ENCODE results near the gene CD300LF. TPM values are rescaled to one million over a fixed set of nuclear protein-coding genes. Genes with fewer than 3 reads are reported as not detected.

CD300LF gene
- total and polyA plus RNA-seq, 10 donors: 13.1 to 45.8 (median 30.9) TPM

DNA sequence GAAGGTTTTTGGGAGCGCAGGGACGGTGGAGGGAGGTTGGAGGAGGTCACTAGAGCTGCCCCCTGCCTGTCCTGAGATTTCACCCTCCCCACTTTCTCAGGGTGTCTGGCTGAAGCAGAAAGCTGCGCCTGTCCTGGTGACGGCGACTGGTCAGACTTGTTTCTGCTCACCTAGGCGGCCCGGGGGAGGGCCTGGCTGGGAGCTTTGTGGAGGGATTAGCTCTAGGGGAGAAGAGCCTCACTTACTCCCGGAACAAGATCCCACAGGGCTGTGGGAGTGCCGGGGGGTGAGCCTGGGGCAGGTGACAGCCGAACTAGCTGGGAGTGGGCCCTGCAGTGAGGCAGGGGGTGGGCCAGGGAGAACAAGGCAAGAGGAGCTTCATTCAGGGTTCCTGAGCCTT is 47.2 kb upstream of the CD300LF start:
- Histone ChIP-seq H3K9me3 (no peaks in the 10 kb centered on the region), H3K4me3 (peak overlapping the region in 3 of 8 donors; percentile 8 to 56 (median 10)), H3K4me1 (peaks cover 41 to 98% (median 72%) of the 10 kb centered on the region in 6 donors), H3K27ac (peak overlapping the region in 4 of 8 donors; percentile 15 to 79 (median 72)), H3K27me3 (replicated peaks in 1 of 7) (no peaks in the 10 kb centered on the region), H3K36me3 (peaks cover 0 to 49% (median 18%) of the 10 kb centered on the region in 6 donors)
- TF ChIP-seq, protein P1, sequence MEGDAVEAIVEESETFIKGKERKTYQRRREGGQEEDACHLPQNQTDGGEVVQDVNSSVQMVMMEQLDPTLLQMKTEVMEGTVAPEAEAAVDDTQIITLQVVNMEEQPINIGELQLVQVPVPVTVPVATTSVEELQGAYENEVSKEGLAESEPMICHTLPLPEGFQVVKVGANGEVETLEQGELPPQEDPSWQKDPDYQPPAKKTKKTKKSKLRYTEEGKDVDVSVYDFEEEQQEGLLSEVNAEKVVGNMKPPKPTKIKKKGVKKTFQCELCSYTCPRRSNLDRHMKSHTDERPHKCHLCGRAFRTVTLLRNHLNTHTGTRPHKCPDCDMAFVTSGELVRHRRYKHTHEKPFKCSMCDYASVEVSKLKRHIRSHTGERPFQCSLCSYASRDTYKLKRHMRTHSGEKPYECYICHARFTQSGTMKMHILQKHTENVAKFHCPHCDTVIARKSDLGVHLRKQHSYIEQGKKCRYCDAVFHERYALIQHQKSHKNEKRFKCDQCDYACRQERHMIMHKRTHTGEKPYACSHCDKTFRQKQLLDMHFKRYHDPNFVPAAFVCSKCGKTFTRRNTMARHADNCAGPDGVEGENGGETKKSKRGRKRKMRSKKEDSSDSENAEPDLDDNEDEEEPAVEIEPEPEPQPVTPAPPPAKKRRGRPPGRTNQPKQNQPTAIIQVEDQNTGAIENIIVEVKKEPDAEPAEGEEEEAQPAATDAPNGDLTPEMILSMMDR (IDR thresholded peaks at IDR 0.05 in 8 of 11, conservative IDR thresholded peaks at IDR 0.05 in 3 of 11): no peak
- TF ChIP-seq POLR2AphosphoS5 (IDR thresholded peaks at IDR 0.05) (no peak), POLR2A (IDR thresholded peaks at IDR 0.05) (no peak)
- 59 to 79% (median 66%) methylated on average over 8 to 10 of the region's 10 CpGs for WGBS, 5 donors
- DNase-seq: no peak
- intact Hi-C loops (cut with DNase I; ENCODE audit: low total_unique reads): no loop called here

DNA sequence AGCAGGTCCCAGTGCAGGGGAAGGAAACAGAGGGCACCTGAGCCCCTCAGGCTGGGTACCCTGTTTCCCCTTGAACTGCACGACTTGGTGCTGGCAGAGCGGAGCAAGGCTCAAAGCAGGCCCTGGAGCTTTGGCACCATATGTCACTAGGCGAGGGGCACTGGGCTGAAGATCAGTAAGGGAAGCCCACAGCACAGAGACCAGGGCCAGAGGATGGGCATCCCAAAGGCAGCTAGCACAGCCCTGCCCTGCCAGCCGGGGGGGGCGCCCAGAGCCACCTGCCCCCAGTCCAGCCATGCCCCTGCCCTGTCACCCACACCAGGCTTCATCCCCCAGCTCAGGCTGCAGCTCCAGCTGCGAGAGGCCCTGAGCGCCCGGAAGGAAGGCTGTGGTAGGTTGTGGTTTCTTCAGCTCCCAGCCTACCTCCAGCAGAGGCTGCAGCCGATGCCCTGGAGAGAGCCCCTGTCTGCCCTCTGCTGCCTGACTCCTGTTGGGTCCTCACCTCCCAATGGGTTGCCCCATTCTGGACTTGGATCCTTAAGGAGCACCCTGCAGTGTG is 46.6 kb upstream of the CD300LF start:
- 9 to 40% (median 30%) methylated on average over 4 to 9 of the region's 9 CpGs for WGBS, 5 donors
- intact Hi-C loops (cut with DNase I; ENCODE audit: low total_unique reads): no loop called here
- peak overlapping the region in 5 of 8 donors; percentile 5 to 56 (median 10) for H3K4me3 ChIP-seq
- peaks cover 0 to 48% (median 13%) of the 10 kb centered on the region in 6 donors for H3K36me3 ChIP-seq
- no peaks in the 10 kb centered on the region for H3K27me3 ChIP-seq (replicated peaks in 1 of 7)
- peak; percentile 89 for DNase-seq
- TF ChIP-seq POLR2AphosphoS5 (IDR thresholded peaks at IDR 0.05): peak; percentile 46 to 75 (median 60)
- TF ChIP-seq, protein P1 (IDR thresholded peaks at IDR 0.05 in 8 of 11, conservative IDR thresholded peaks at IDR 0.05 in 3 of 11): peak in 4 of 11 experiments; percentile 17 to 44 (median 21)
- no peak for TF ChIP-seq POLR2A (IDR thresholded peaks at IDR 0.05)
- peaks cover 44 to 100% (median 78%) of the 10 kb centered on the region in 6 donors for H3K4me1 ChIP-seq
- H3K9me3 ChIP-seq: no peaks in the 10 kb centered on the region
- H3K27ac ChIP-seq: peak overlapping the region in 6 of 8 donors; percentile 29 to 79 (median 62)

DNA sequence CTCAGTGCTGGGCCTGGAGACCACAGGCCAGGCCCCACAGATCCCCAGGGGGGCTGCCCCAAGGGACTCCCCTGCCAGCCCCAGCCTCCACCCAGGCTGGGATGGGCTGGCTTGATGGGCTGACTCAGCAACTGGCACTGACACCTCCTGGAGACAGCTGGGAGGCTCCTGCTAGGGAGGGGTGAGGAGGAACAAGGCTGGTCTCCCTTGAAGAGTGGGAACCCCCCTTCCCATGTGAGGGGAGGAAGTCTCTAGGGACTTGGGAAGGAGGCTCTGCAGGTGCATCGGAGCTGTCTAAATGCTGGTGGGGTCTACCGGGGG is 46.1 kb upstream of the CD300LF start:
- no peaks in the 10 kb centered on the region for H3K9me3 ChIP-seq
- intact Hi-C loops (cut with DNase I; ENCODE audit: low total_unique reads): no loop called here
- H3K27me3 ChIP-seq (replicated peaks in 1 of 7): no peaks in the 10 kb centered on the region
- TF ChIP-seq POLR2A (IDR thresholded peaks at IDR 0.05): no peak
- TF ChIP-seq, protein P1 (IDR thresholded peaks at IDR 0.05 in 8 of 11, conservative IDR thresholded peaks at IDR 0.05 in 3 of 11): no peak
- peak in 1 of 3 donors; percentile 12 for TF ChIP-seq POLR2AphosphoS5 (IDR thresholded peaks at IDR 0.05)
- peaks cover 0 to 43% (median 8%) of the 10 kb centered on the region in 6 donors for H3K36me3 ChIP-seq
- DNase-seq: no peak
- H3K4me1 ChIP-seq: peaks cover 44 to 100% (median 81%) of the 10 kb centered on the region in 6 donors
- H3K27ac ChIP-seq: peak overlapping the region; percentile 29 to 79 (median 54)
- 6 to 54% (median 42%) methylated on average over 2 of the region's 2 CpGs for WGBS, 5 donors
- peak overlapping the region in 5 of 8 donors; percentile 0 to 56 (median 10) for H3K4me3 ChIP-seq
